Nephron progenitor cell (in vitro differentiated cells): Measurements from ENCODE around the gene TIAM2.

Experiments
- DNase-seq: peaks from one replicate; pipeline ENCODE4 v3.0.0; 2021
- H3K27ac Mint-ChIP-seq: 2 replicates; pipeline ENCODE4 v1.8.0; 2021; ENCODE audit warnings: mild to moderate bottlenecking, moderate library complexity, mixed read lengths
- H3K27me3 Mint-ChIP-seq: 2 replicates; pipeline ENCODE4 v1.8.0; 2021; ENCODE audit warnings: mild to moderate bottlenecking, low read depth, mixed read lengths; ENCODE audit not compliant: poor library complexity
- H3K36me3 Mint-ChIP-seq: 2 replicates; pipeline ENCODE4 v1.8.0; 2021; ENCODE audit warnings: low read depth, mixed read lengths
- H3K4me1 Mint-ChIP-seq: 2 replicates; pipeline ENCODE4 v1.8.0; 2021; ENCODE audit warnings: mixed read lengths
- H3K4me3 Mint-ChIP-seq: 2 replicates; pipeline ENCODE4 v1.8.0; 2021; ENCODE audit warnings: mild to moderate bottlenecking, moderate library complexity, mixed read lengths
- H3K9me3 Mint-ChIP-seq: 2 replicates; pipeline ENCODE4 v1.8.0; 2021; ENCODE audit warnings: mild to moderate bottlenecking, moderate library complexity, mixed read lengths
- TF ChIP-seq, protein P1 (sequence below): fragments of 200-600 bp; sonication (generic); IDR thresholded peaks from 2 replicates; pipeline ENCODE4 v1.5.0; 2021; ENCODE audit warnings: antibody characterized with exemption

The TIAM2 gene

DNA sequence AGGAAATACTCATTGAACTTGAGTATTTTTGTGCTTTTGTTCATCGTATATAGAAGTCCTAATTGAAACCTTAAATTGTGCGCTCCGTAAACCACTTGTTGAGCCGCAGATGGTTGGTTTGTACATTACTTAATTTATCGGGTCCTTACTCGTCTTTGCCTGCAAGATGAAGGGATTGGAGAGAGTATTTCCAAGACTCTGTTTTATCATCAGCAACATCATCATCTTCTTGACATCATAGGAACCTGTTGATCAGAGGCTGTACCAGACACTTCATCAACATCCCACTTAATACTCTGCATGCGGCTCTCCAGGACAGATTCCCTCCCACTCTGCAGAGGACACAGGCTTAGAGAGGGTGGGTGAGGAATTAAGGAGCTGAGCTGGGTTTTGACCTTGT lies 28.6 kb downstream of the TIAM2 start:
- DNase-seq: no peak
- H3K27ac Mint-ChIP-seq: peak overlapping the region; percentile 32
- no peaks in the 10 kb centered on the region for H3K36me3 Mint-ChIP-seq

DNA sequence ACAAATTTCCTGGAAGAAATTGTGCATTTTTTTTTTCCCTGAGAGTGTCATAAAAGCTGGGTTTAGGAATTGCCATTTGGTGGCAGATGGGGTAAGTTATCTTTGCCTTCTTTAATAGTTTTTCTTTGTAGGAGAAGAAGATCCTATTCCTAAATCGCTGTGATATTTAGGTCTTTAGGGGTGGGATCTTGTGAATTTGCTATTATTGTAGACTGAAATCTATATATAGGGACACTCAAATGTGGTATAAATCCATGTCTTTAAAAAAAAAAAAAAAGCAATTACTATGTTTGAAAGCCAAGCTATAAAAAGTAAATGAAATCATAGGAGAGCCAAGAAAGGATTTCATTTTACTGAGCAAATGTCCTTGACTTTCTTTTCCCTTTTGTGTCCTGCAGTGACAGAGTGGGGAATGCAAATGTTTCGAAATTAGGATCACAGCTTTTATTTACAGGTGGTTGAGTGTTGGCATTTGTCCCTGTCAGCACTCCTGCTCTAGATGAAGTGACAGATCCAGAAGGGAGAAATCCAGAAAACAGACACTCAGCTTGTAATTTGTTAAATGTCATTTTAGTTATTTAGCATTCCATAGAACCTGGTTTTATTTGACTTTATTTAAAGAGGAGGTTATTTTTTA lies 29.4 kb downstream of the TIAM2 start:
- Mint-ChIP-seq H3K27me3 (peaks cover 9% of the 10 kb centered on the region), H3K27ac (no peak overlapping the region), H3K4me1 (peaks cover 13% of the 10 kb centered on the region), H3K9me3 (no peaks in the 10 kb centered on the region), H3K36me3 (no peaks in the 10 kb centered on the region), H3K4me3 (no peak overlapping the region)
- TF ChIP-seq, protein P1, sequence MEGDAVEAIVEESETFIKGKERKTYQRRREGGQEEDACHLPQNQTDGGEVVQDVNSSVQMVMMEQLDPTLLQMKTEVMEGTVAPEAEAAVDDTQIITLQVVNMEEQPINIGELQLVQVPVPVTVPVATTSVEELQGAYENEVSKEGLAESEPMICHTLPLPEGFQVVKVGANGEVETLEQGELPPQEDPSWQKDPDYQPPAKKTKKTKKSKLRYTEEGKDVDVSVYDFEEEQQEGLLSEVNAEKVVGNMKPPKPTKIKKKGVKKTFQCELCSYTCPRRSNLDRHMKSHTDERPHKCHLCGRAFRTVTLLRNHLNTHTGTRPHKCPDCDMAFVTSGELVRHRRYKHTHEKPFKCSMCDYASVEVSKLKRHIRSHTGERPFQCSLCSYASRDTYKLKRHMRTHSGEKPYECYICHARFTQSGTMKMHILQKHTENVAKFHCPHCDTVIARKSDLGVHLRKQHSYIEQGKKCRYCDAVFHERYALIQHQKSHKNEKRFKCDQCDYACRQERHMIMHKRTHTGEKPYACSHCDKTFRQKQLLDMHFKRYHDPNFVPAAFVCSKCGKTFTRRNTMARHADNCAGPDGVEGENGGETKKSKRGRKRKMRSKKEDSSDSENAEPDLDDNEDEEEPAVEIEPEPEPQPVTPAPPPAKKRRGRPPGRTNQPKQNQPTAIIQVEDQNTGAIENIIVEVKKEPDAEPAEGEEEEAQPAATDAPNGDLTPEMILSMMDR: no peak
- no peak for DNase-seq

More for the DNA sequence above, 28.6 kb downstream of the TIAM2 start:
- Mint-ChIP-seq H3K4me1 (peaks cover 13% of the 10 kb centered on the region), H3K27me3 (peaks cover 9% of the 10 kb centered on the region), H3K4me3 (no peak overlapping the region), H3K9me3 (no peaks in the 10 kb centered on the region)
- TF ChIP-seq, protein P1: no peak

DNA sequence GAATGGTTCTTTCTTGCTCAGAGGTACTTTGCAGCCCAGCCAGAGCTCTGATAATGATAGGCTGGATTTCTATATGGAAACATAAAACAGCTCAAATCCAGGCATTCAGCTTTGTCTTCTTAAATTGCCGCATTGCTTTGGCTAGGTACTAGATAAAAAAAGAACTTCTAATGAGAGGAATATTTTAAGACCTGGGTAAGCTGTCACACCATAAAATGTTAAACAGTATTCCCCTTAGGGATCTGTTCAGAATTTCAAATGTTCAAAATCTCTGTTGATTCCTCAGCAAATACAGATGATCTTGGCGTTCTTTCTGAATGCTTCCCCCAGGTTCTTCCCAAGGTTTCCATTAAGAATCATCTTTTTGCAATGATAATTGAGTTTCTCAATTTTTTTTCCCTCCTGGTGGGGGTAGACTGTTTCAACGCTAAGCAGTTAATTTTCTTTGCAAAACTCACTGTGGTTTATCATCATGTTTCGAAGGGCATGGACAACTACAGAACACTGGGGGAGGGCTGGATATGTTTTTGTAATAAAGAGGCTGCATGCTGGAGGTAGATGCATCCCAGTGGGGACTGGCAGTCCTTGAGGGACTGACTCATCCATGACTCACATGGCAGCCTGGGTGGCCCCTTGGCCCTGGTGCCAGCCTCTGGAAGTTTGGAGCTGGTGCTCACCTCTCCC lies 31.0 kb downstream of the TIAM2 start:
- DNase-seq: no peak
- H3K9me3 Mint-ChIP-seq: no peaks in the 10 kb centered on the region
- TF ChIP-seq, protein P1: no peak
- H3K27ac Mint-ChIP-seq: peak overlapping the region; percentile 16
- H3K36me3 Mint-ChIP-seq: no peaks in the 10 kb centered on the region
- no peak overlapping the region for H3K4me3 Mint-ChIP-seq
- H3K4me1 Mint-ChIP-seq: peaks cover 13% of the 10 kb centered on the region
- peaks cover 3% of the 10 kb centered on the region for H3K27me3 Mint-ChIP-seq

DNA sequence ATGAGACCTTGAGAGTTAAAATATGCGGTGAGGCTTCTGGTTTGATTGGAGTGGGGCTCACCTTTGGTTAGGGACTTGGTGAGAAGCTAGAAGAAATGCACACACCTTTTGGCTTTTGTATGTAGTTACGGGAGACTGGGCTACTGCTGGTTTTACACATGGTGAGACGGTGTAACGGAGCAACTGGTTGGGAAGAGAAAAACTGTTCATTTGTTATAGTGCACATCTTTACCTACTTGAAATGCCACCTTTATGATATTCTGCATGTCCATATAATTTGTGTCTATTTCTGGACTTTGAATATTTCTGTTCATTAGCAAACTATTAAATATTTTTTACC lies 31.6 kb downstream of the TIAM2 start:
- Mint-ChIP-seq H3K4me1 (peaks cover 11% of the 10 kb centered on the region), H3K27ac (no peak overlapping the region), H3K4me3 (no peak overlapping the region), H3K9me3 (no peaks in the 10 kb centered on the region), H3K36me3 (no peaks in the 10 kb centered on the region), H3K27me3 (peaks cover 3% of the 10 kb centered on the region)
- TF ChIP-seq, protein P1: no peak
- no peak for DNase-seq

DNA sequence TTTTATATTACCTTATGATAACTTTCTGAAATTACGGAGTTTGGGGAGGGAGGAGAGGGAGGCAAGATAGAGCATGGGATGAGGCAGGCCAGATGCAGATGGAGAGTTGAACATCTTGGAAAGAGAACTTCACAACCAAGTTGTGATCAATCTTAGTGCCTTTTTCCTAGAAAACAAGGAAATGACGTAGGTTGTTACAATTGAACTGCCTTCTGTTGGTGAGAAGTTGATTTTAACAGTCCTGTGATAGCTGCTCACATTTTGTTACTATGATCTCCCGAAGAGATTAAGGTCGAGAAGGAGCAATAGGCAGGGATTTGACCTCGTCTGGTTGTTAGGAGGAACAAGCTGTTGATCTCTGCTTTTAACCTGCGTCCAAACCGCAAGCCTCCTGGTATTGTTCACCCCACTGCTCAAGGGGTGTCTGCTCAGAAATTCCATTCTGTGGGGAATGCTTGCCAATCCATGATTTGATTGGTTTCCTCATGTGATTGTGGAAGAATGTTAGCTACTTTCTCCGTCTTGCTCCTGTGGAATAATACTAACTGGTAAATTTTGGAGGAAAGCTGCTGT lies 35.1 kb downstream of the TIAM2 start:
- Mint-ChIP-seq H3K9me3 (peaks cover 12% of the 10 kb centered on the region), H3K27me3 (peaks cover 3% of the 10 kb centered on the region), H3K36me3 (no peaks in the 10 kb centered on the region), H3K4me3 (no peak overlapping the region), H3K4me1 (no peaks in the 10 kb centered on the region), H3K27ac (no peak overlapping the region)
- DNase-seq: no peak
- TF ChIP-seq, protein P1: no peak

DNA sequence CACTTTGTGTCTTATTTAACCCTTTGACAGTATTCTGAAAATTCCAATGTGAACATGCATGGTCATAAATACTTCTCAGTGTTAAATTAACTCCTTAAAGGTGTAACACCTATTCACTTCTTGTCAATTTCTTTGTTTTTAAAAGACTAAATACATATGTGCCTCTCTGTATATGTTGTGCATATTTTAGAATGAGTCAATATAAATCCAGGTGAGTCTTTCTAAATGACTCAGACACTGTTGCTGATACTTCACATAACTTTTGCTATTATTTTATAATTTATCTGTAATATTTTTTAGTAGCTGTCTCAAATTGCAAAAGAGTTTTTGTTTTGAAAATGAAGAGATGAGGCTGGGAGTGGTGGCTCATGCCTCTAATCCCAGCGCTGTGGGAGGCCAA lies 36.0 kb downstream of the TIAM2 start:
- no peaks in the 10 kb centered on the region for H3K36me3 Mint-ChIP-seq
- no peaks in the 10 kb centered on the region for H3K4me1 Mint-ChIP-seq
- H3K9me3 Mint-ChIP-seq: peaks cover 12% of the 10 kb centered on the region
- DNase-seq: no peak
- peaks cover 3% of the 10 kb centered on the region for H3K27me3 Mint-ChIP-seq
- TF ChIP-seq, protein P1: no peak
- no peak overlapping the region for H3K4me3 Mint-ChIP-seq
- no peak overlapping the region for H3K27ac Mint-ChIP-seq
